Uterine smooth muscle cell (primary cell): ENCODE data around the gene HS6ST2. TPM values are rescaled to one million over a fixed set of nuclear protein-coding genes. Genes with fewer than 3 reads are reported as not detected.

Experiments used
- total RNA-seq: library from RNA; depleted of rRNA; stranded (reverse); fragments of >200 nt; gene quantifications from 2 replicates; pipeline ENCODE4 v1.2.3, GENCODE V29; 2014

HS6ST2 gene
- 0.25 and 0.44 TPM in 2 replicates for total RNA-seq

DNA sequence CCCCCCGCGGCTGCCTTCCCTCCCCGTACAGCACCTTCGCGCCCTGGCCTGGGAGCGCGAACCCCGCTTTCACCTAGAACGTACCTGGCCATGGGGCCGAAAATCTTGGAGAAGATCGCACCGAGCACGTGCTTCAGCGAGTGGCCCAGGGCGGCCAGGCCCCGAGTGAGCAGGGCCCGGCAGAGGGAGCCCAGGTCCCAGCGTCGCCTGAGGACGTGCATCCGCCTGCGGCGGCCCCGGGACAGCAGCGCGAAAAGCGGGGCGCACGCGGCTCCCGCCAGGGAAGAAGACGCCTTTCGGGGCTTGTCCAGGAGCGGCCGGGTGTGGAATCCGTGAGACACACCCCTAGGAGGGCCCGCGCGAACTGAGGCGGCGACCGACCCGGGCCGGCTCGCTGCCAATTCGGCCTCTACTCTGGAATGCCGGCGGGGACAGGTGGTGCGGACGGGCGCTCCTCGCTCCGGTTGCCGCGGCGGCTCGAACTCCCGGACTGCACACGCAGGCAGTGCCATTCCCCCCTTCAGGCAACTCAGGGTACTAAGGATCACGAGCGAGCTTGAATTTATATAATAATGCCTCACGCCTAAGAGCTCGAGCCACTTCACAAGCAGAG, at the start of gene HS6ST2:
Gene HS6ST2 (minus strand): TSS at position 539 of the 613 bp plus-strand sequence.

Other genes starting within 250 kb of the HS6ST2 start
- gene USP26, start 138.5 kb upstream of the HS6ST2 start, total RNA-seq, result not detected in 2 replicates